ENCODE measurements around the gene C7orf57.

Gene C7orf57

GRCh38 chr7:48087349-48087748, 52.0 kb downstream of the C7orf57 start:
- DNase-seq, result no peak

DNA sequence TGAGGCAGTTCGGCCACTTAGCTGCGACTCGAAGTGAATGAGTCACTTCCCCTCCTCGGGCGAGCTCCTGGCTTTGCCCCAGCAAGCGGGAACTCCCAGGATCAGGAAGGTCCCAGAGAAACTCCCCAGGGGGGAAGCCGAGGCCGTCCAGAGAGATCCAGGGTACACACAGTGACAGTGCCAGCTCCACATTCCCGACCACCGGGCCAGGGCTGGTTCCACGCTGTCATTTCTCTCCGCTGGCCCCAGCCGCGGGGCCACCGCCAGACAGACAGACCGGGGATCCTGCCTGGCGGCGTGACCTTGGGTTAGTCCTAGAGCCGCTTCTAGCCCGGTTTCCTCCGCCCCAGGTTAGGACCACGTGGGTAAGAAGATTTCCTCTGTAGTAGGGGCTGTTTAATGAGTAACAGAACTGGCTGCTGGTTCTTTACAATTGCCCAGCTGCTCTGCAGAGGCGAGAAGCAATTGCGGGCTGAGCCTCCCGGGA, 53.3 kb downstream of the C7orf57 start:
- peak; percentile 93 for DNase-seq

DNA sequence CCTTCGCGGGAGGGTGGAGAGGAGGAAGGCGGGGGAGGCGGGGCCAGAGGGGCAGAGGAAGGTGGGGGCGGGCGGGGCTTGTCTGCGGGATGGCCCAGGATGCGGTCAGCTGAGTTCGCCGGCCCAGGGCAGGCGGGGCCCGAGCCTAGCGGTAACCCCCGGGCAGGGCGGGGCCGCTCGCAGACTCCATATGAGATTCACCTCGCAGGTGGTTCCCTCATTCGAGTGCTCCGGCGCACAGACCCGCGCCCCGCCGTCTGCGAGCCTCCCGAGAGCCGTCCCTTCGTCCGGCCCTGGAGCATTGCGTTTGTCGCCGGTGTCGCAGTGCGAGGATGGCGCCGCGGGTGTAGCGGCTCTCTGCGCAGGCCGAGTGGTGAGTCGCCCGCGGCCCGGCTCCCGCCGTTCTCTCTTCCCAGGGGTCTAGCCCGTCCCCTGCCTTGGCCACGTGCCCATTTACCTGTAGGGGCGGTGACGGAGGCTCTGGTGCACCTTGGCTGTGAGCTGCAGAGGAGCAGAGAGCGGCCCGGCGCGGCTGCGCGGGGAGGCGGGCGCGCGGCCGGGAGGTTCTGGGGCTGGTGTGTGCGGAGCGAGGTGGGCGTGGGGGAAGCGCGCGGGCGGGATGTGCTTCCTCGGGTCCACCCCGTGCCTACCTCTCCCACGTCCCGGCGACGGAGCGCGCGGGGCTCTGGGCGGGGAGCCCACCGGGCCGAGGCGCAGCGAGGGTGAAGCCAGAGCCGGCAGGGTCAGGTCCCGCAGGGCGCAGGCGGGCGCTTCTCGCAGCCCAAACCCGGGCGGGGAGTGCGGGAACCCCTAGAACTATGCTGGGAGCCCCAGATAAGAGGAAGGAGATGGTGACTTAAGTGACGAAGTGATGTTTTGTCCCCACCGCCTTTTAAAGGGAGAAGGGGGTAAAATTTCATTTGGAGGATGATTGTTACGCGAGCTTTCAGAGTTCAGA, 54.0 kb downstream of the C7orf57 start, which contains the start of gene UPP1:
Gene UPP1, plus strand, starts transcription at position 220 of the 958 bp plus-strand sequence. CDS start 5,519 bp downstream, outside the sequence.
- DNase-seq, result no peak

- no peak for DNase-seq
Observed at GRCh38 chr7:48090095-48090805, 54.9 kb downstream of the C7orf57 start.

DNA sequence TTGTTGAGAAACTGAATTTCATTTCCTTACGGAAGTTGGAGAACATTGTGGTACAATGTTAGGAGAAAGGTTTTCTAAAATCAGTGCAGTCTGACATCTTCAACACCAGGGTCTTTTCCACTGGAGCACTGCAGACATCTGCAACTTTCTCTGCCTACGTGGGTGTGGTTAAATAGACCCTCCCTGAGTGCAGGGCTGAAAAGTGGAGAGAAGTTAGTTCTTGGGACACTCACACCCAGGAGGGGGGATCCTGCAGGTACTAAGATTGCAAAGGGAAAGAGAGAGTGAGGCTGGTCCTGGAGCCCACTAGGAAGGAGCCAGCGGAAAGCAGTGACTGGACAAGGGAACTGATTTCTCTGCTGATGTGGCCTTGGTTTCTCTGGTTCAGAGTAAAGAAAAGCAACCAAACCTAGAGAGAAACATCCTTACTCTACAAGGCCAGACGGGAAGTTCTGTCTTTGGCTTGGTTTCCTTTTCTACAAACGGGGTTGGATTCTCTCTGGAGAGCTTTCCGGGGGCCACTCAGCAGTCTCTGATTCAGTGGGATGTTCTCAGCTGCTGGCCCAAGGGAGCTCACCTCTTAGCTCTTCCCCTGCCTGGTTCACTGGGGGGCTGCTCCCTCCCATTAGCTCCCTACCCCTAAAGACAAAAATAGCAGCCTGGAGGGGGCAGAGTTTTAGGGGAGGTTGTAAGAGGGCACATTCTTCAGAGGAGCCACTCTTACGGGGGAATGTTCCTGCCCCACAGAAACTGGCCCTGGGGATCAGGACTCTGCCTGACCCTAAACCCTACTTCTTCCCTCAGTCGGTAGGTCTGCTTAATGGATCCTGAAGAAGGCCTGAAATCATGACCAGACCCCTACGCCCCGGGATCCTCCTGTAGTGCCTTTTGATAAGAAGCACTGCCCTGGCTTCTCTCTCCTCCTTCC, 56.4 kb downstream of the C7orf57 start:
- DNase-seq, result no peak

DNA sequence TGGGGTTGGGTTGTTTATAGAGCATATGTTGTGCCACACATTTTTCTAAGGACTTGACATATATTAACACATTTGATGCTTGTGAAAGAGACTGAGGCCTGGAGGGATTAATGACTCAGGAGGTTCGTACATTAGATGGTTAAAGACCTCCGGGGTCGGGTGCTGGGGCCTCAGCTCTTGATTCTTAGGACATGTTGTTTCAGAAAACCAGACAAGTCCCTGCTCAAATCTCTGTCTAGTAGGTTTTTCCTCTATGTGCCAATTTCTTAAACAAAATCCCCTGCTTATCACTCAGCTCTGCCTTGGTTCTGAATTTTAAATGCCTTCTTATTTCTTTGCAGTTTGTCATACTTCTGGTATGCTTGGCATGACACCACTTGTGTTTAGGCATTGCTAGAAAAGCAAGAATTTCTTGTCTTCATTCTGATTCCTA, 59.5 kb downstream of the C7orf57 start:
- no peak for DNase-seq

DNA sequence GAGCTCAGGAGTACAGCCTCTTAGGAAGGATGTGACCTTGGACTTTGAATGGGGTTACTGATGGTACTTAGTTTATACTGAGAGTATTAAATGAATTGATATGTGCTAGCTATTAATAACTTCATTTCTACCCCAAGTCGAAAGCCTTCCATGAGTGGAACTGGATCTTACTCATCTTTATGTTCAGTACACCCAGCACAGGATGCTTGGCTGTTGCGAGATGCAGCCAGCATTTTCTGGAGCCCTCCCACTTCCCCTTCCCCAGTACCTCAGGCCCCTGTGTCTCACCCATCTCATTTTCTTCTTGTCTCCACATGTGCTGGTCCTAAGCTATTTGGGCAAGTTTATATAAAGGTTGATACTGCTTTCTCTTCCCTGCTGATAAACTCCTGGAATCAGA, 60.9 kb downstream of the C7orf57 start:
- no peak for DNase-seq

- DNase-seq, result no peak
Observed at GRCh38 chr7:48097521-48098231, 62.3 kb downstream of the C7orf57 start.

GRCh38 chr7:48098846-48099245, 63.5 kb downstream of the C7orf57 start:
- no peak for DNase-seq

DNA sequence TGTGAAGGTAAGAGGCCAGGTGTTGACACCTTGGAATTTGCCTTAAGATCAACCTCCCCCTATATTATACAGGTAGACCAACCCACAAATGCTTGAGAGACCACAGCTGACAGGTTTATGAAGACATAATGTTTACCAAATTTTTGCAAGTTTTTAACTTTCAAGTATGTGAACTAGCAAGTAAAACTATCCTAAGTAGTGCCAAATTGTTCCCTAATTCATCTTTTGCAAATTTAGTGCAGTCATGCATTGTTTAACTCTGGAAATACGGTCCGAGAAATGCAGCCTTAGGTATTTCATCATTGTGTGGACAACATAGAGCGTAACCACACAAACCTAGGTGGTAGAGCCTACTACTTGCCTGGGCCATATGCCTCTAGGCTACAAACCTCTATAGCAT, 64.4 kb downstream of the C7orf57 start:
- DNase-seq, result no peak

DNA sequence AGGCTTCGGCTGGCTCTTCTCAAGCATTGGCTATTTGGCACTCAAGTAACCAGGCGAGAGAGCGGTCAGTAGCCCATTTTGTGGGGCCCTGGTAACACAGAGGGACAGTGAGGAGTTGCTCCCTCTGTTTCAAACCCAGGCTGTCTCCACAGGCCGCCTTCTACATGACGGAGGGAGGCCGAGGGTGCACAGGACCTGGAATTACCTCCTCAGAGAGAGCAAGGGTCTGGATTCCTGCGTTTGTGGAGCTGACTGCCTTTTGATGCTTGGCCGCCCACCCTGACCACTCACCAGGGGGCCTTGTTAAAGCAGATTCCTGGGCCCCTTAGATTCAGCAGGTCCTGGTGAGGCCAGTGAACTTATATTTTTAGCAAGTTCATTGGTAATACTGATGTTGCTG, 66.0 kb downstream of the C7orf57 start:
- no peak for DNase-seq

GRCh38 chr7:48101968-48102367, 66.6 kb downstream of the C7orf57 start:
- DNase-seq, result no peak

- no peak for DNase-seq
Observed at GRCh38 chr7:48102530-48102929, 67.2 kb downstream of the C7orf57 start.

GRCh38 chr7:48105045-48105444, 69.7 kb downstream of the C7orf57 start:
- DNase-seq, result no peak

GRCh38 chr7:48106906-48107659, 71.7 kb downstream of the C7orf57 start:
- DNase-seq, result no peak

DNA sequence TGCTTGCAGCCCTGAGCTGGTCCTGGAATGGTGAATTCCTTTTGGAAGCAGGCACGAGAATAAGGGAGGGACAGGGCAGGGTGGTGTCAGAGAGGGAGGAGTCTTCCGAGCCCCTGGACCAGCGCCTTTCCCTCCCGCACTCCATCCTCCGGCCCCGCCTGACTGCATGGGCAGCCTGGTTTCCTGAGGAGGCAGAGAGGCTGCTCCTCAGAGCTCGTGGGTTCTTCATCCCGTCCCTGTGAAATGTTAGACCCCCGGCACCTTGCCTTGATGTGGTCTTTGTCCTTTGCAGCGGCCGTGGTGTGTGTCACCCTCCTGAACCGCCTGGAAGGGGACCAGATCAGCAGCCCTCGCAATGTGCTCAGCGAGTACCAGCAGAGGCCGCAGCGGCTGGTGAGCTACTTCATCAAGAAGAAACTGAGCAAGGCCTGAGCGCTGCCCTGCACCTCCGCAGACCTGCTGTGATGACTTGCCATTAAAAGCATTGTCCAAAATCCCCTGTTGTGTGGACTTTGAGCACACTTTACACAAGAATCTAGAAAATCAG, 72.7 kb downstream of the C7orf57 start:
- DNase-seq, result no peak

DNA sequence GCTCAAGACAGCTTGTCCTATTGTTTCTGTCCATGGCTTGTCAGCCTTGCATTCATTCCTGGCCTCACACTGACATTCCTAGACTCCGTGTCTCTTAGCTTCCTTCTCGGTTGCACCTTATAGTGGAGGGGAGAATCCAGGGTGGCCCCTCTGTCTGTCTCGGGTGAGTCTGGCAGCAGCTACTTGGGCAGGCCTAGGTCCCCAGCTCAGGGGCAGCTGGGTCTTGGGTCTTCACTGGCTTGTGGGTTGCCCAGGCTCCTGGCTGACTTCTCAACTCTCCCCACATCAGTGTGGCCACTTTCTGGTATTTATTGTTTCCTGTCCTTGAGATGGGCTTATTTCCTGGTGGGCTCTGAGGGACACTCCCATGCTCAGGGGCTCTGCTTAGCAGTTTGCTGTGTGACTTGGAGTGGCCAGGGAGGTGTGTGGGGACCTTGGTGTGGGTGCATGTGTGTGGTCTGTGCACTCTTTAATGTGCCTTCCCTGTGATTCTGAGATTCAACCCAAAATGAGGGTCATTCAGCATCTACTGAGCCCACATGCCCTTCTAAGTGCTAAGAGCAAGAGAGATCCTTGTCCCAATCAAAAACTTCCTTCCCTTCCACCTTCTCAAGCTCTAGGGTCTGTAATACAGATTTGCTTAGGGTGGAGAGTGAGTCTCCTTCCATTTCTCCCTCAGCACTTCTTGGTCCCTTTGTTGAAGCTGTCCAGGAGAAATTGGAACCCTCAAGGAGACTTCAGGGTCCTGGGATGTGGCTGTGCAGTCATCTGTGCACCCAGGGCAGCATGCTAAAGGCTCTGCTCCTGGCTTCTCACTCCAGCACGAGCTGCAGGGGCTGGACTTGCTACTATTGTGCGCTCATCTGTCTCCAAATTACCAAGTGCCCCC, 73.9 kb downstream of the C7orf57 start:
- DNase-seq, result no peak

DNA sequence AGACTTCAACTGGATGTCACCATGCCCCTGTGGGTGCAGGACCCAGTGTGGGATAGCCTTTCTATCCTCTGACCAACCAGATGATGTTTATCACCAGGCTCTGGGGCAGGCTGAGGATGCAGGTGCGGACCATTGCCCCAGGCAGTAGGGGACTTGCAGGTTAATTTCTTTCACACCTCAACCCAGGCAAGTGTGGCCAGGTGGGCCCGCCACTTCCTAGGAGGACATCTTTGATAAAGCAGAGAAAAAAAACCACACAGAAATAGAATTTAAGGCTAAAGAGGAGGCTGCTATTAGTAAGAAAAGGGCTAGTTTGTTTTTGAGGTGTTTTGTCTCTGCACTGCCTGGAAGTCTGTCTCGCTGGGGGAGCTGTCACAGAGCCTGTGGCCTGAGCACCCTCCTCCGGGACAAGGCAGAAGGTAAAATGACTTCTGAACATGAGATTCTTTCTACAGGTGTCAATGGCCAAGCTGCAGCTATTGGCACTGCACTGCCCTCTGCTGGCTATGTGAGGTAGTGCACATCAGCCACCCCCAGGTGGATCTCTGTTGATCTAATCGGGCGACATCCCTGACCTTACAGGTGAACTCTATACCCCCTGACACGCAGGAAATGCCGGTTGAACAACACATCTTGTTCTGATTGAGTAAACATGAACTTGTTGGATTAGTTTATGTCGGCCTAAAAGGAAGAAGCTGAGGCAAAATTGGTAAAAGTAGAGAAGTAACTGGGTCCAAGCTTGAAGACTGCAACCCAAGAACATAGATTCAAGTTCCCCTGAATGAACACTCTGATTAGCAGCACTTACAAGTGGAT, 74.7 kb downstream of the C7orf57 start:
- peak; percentile 31 for DNase-seq

GRCh38 chr7:48110868-48111267, 75.5 kb downstream of the C7orf57 start:
- DNase-seq, result no peak
